HG02938 (cell line): Measurements from ENCODE around the gene SLC25A23.
A peak's percentile ranks its signal among the peaks of the same experiment; 100 is the strongest.
"Not testable (repeated sequence)": the region's sequence is repeated elsewhere in the genome, so short reads cannot be mapped to it uniquely, and the experiment has no call there.

Experiments used
- ATAC-seq: cut with Tn5 transposase; IDR thresholded peaks from one replicate; pipeline ENCODE4 v1.9.1; 2021; ENCODE audit warnings: mild to moderate bottlenecking, moderate library complexity; ENCODE audit not compliant: unreplicated experiment

SLC25A23 gene

DNA sequence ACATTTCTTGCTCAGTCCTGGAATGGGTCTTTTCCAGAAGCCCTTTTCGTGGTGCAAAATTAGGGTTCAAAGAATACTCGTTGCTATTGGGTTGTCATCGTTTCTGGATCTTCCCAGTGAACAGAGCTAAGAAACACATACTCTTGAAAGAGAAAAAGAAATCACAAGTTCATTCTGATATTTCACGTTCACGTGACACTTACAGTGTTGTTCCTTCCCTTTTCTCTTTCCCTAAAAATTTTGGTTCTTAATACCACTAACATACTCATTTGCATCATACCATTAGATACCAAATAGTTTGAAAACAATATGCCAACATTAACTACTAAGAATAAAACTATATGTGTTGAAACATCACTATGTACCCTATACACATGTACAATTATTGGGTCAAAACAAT, 53.2 kb downstream of the SLC25A23 start:
- ATAC-seq = no peak

DNA sequence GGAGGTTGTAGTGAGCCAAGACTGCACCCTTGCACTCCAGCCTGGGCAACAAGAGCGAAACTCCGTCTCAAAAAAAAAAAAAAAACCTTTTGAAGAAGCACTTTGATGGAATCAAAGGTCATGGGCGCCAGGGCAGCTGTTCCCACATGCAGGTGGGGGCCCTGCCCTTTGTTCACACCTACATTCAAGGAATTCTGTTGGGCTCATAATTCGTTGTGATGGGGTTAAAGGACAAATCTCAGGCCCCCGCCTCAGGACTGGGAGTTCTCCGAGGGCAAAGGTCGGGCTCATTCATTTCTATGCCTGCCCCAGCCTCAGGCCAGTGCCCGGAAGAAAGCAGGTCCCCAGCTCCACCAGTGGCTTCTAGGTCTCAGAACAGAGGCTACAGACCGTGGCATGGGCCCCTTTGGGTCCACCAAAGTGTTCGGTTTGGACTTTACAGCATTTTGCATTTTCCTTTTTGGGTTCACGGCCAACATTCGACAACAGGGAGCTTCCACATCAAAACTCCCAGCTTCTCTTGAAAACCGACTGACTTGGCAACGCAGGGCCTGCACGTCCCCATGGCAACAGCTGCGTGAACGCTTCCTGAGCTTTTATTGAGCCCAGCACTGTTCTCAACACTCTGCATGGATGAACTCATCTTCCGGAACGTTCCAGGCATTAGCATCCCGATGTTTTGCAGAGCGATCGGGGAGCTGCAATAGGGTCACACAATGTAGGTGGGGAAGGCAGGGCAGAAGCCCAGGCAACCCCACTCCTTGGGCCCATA, 56.6 kb downstream of the SLC25A23 start:
- ATAC-seq = no peak

DNA sequence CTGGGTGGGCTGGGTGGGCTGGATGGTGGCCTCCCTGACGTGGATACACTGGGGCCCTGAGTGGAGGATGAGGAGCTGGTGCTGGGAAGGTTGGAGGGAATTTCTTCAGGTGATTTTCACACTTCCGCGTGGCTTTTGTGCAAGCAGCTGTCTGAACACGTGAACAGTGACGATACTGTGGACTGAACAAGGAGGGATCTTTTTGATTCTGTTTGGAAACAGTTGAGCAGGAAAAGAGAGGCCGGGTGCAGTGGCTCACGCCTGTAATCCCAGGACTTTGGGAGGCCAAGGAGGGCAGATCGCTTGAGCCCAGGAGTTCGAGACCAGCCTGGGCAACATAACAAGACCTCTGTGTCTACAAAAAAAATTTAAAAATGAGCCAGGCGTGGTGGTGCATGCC, 57.5 kb downstream of the SLC25A23 start:
- no peak for ATAC-seq

DNA sequence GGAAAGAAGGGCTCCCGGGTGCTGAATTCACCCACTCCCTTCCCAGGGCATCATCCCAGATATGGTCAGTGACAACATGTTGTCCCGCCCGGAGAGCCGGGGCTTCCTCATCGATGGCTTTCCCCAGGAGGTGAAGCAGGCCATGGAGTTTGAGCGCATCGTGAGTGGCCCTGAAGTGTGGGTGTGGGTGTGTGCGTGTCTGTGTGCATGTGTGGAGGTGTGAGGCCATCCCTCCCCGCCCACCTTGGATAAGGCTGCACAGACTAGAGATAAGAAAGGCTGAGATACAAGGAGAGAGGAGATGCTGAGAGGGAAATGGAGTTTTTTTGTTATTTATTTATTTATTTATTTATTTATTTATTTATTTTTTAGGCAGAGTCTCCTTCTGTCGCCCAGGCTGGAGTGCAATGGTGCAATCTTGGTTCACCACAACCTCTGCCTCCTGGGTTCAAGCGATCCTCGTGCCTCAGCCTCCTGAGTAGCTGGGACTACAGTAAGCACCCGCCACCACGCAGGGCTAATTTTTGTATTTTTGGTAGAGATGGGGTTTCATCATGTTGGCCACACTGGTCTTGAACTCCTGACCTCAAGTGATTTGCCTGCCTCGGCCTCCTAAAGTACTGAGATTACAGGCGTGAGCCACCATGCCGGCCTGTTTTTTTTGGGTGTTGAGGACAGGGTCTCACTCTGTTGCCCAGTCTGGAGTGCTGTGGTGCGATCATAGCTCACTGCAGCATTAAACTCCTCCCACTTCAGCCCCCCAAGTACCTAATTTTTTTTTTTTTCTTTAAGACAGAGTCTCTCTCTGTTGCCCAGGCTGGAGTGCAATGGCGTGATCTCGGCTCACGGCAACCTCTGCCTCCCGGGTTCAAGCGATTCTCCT, 59.3 kb downstream of the SLC25A23 start:
- not testable (repeated sequence) for ATAC-seq

DNA sequence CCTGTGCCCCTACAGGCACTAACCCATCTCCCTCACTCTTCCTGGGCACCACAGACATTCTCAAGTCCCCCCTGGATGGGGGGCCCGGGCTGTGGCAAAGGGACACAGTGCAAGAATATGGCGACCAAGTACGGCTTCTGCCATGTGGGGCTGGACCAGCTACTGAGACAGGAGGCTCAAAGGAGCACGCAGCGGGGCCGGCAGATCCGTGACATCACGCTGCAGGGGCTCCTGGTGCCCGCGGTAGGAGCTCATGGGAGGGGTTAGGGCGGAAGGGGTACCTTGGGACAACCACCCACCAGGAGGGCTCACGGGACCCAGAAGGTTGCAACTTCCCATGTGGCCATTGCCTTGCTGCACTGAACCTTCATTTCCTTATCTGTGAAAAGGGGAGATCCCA, 63.3 kb downstream of the SLC25A23 start:
- no peak for ATAC-seq

DNA sequence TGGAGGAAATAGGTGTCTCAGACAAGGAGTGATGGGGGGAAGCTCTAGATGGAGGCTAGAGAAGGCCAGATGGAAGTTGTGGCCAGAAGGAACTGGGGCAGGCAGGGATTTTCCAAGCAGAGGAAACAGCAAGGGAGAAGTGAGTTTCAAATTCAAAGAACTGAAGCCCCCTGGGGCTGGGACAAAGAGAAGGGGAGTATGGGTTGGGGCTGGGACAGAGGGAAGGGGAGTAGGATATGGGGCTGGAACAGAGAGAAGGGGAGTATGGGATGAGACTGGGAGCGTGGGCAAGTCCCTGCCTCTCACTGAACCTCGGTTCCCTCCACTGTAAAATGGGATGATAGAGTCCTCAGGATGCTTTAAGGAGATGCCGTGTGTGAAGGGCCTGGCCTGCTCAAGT, 64.8 kb downstream of the SLC25A23 start:
- ATAC-seq = no peak

DNA sequence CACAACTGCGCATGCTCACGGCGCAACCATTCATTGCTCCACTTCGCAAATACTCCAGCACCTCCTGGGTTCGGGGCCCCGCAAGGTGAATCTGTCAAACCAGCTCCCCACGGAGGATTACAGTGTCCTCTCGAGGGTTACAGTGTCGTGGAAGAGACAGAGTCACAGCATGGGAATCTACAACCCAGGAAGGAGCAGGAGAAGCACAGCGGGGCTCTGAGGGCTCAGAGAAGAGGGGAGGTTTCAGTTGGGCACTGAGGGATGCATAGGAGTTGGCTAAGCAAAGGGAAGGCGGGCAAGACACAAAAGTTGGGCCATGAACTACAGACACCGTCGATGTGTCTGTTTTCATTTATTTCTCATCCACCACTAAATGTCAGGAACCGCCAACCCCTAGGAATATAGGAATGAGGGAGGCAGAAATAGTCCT, 65.6 kb downstream of the SLC25A23 start:
- no peak for ATAC-seq

DNA sequence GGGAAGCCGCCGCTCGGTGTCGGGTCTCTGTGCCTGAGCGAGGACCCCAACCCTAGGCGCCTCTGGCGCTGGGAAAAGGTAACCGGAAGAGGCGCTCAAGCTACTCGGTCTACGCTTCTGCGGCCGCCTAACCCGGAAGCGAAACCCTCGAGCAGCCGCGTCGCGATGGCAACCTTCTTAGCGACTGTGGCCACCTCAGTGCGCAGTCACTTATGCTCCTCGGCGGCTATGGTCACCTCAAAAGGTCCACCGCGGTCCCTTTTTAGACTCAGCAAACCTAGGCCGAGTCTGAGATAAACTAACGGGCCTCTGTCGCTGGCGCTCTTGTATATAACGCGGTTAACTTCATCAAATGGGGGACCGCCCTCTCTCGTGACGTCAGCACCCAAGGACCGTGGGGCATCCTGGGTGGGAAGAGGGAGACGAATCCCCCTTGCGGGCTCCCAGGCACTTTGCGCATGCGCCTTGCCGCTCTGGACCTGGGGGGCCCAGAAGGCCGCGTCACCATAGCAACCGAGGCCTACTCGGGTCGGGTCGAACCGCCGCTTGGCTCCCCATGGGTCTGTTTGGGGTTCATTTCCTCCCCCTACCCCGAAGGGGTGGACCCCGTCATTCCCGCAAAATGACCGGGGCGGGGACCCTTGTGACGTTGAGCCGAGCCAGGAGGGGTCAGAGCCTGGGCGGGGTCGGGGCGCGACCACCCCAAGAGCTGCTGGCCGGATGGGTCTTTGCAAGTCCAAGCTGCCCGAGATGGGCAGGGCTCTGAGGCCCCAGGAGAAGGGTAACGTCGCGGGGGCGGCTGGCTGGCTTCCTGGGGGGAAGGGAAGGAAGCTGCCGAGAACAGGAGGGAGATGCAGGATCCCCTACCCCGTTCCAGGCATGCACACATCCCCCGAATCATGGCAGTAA, 66.3 kb downstream of the SLC25A23 start, which contains the start of gene GTF2F1:
Gene GTF2F1 (minus strand): TSS at position 91 of the 909 bp plus-strand sequence. CDS start 169 bp downstream, outside the sequence.
- ATAC-seq = peak; percentile 75

DNA sequence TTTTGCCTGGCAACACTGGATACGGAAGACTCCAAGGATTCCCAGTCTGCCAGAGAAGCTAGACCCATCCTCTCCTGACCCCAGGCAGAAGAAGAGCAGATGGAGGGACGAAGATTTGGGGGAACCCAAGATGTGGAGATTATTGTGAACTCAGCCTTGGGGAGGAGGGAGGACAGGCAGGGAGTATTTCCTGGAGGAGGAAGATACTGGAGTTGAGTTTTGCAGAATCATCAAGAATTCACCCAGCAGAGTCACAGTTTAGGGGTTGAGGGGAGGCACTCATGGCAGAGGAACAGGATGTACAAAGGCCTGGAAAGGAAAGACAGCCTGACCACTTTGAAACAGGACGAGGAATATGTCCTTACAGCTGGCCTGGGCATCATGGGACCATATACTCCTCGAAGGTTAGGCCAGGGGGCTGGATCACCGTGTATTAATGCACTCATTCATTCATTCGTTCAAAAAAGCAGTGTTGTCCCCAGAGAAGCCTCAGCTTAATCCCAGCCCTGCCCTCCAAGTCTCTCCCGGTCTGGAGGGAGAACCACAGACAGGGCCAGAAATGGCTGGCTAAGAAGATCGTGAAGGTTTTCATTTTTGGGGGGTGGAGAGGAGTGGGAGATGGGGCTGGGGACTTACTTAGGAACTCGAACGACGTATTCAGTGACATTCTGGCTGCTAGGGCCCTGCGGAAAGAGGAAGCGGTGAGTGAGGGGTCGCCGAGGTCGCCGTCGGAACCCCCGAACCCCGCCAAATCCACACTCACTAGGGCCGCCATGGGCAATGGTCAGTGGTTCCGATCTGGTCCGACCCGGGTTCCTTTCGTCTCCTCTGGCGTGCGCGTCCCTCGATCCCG, 67.1 kb downstream of the SLC25A23 start:
- no peak for ATAC-seq
